Stimulated activated effector memory CD8-positive, alpha-beta T cell treated with anti-CD3 and anti-CD28 coated beads, Interleukin-12 subunit alpha, Interleukin-12 subunit beta, amount 100 ng/mL, for 72 hours (primary cell): ENCODE data around the gene ARHGEF26.

Source experiments
- ATAC-seq: fragments of 150-1000 bp; cut with Tn5 transposase; 2 replicates; pipeline ENCODE4 v1.10.0; 2021
- DNase-seq, 2 donors: peaks; one replicate each; pipeline ENCODE4 v3.0.0; 2021 to 2022; ENCODE audit warnings: low spot score in 2 of 2
- H3K27ac Mint-ChIP-seq: one replicate; pipeline ENCODE4 v1.8.0; 2022; ENCODE audit warnings: mild to moderate bottlenecking, mixed read lengths
- H3K36me3 Mint-ChIP-seq: one replicate; pipeline ENCODE4 v1.8.0; 2022; ENCODE audit warnings: mild to moderate bottlenecking, mixed read lengths
- H3K4me1 Mint-ChIP-seq: one replicate; pipeline ENCODE4 v1.8.0; 2022; ENCODE audit warnings: mixed read lengths
- H3K4me3 Mint-ChIP-seq: one replicate; pipeline ENCODE4 v1.8.0; 2022; ENCODE audit warnings: mild to moderate bottlenecking, mixed read lengths
- H3K9me3 Mint-ChIP-seq: one replicate; pipeline ENCODE4 v1.8.0; 2022; ENCODE audit warnings: mixed read lengths

The ARHGEF26 gene

DNA sequence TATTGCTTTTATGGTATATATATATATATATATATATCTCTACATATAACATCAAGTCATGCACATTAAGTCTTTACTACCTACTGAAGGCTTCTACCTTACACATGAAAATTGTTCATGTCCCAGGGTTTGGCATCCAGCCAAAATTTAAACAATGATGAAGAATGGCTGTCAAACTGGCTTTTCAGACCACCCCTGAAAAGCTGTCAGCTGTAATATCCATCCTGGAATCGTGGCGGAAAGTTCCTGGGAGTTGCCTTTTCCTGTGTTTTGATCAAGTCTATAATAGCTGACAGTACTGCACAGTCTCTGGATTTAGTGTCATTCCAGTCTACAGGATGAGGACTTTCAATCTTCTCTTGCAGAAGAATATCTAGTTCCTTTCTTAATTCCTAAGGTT lies 154.8 kb downstream of the ARHGEF26 start:
- DNase-seq (no peak), ATAC-seq (no peak)
- Mint-ChIP-seq H3K27ac (no peak overlapping the region), H3K4me1 (no peaks in the 10 kb centered on the region), H3K36me3 (peaks cover 96% of the 10 kb centered on the region), H3K9me3 (no peaks in the 10 kb centered on the region), H3K4me3 (no peak overlapping the region)

DNA sequence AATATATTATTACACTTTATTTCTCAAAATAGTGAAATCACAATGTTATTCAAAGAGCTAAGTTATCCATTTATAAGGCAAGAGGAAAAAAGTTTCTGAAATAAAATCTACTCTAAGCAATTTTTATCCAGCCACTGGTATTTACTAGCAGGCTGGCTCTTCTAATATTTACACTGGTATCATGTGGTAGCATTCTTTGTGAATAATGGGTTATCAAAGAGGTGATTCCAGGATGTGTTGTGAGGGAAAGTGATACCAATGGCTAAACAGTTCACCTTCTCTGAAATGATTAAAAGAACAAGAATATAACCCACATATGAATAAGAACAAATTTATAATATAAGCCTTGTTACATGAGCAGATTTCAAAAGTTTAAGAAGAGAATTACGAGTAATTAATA lies 159.0 kb downstream of the ARHGEF26 start:
- Mint-ChIP-seq H3K4me1 (peaks cover 6% of the 10 kb centered on the region), H3K27ac (peak overlapping the region; percentile 13), H3K9me3 (no peaks in the 10 kb centered on the region), H3K4me3 (no peak overlapping the region), H3K36me3 (peaks cover 100% of the 10 kb centered on the region)
- ATAC-seq = no peak
- DNase-seq = no peak

DNA sequence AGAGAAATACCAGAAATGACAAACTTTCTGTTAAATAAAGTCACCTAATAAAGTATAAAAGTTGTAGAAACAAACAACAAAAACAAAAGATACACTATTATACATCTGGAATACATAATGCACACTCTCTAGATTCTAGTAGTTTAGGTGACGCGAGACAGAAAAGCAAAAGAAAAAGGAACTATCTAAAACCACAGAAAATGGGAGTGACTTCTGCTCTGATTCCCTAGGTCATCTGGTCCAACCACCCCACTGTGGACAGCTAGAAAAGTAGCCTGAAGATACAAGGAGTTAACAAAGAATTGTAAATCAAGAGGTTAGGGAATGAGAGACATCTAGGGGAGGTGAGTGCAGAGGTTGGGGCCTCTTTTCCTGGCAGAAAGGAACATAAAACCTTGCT lies 164.0 kb downstream of the ARHGEF26 start:
- DNase-seq (no peak), ATAC-seq (no peak)
- Mint-ChIP-seq H3K4me1 (peaks cover 6% of the 10 kb centered on the region), H3K4me3 (no peak overlapping the region), H3K9me3 (no peaks in the 10 kb centered on the region), H3K36me3 (peaks cover 100% of the 10 kb centered on the region), H3K27ac (no peak overlapping the region)

DNA sequence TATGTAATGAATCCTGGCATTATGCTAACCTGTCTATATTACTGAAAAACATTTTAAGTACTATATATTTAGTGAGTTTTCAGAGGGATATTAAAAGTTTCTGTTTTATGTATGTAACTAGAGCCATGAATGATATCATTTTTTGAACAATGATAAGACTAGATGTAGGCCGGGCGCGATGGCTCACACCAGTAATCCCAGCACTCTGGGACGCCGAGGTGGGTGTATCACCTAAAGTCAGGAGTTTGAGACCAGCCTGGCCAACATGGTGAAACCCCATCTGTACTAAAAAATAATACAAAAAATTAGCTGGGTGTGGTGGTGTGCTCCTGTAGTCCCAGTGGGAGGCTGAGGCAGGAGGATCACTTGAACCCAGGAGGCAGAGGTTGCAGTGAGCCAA lies 169.0 kb downstream of the ARHGEF26 start:
- H3K27ac Mint-ChIP-seq = no peak overlapping the region
- no peaks in the 10 kb centered on the region for H3K4me1 Mint-ChIP-seq
- H3K9me3 Mint-ChIP-seq = no peaks in the 10 kb centered on the region
- no peak for ATAC-seq
- DNase-seq = no peak
- H3K4me3 Mint-ChIP-seq = no peak overlapping the region
- peaks cover 100% of the 10 kb centered on the region for H3K36me3 Mint-ChIP-seq

DNA sequence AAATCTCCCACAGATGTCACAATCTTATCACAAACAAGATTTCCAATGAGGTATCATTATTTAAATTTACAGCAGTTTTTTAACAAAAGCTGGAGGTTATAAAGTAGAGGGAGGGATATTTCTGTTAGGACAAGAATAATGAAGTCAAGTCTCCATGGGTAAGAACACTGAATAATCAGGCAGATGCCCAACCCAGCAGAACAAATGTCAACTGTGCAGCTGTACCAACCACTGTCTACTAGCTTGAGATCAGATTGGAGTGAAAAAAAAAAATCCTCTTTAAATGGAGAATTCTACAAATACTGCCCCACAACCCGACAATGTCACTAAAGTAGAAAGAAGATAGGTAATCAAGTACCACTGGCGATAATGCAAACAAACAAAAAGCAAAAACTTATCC lies 172.8 kb downstream of the ARHGEF26 start:
- no peaks in the 10 kb centered on the region for H3K4me1 Mint-ChIP-seq
- no peak overlapping the region for H3K4me3 Mint-ChIP-seq
- DNase-seq (no peak), ATAC-seq (no peak)
- peak overlapping the region; percentile 58 for H3K27ac Mint-ChIP-seq
- H3K9me3 Mint-ChIP-seq = no peaks in the 10 kb centered on the region
- H3K36me3 Mint-ChIP-seq = peaks cover 100% of the 10 kb centered on the region

DNA sequence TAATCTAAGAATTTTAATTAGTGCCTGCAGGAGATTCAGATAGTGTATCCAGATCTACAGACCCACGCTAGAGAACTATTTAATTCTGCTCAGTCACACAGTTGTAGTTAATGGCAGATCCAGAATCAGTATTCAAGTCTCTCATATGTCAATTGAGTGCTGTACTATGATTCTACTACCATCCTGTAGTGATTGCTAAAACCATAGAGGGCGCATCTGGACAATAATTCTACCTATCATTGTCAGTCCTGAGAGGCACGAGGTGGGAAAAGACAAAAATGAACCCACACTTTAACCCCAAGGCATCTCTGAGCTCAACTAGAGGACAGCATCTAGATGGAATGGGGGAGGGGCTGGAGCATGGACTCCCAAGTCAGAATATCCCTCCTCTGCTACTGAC lies 180.4 kb downstream of the ARHGEF26 start:
- peaks cover 100% of the 10 kb centered on the region for H3K36me3 Mint-ChIP-seq
- no peaks in the 10 kb centered on the region for H3K4me1 Mint-ChIP-seq
- H3K27ac Mint-ChIP-seq = no peak overlapping the region
- DNase-seq (no peak), ATAC-seq (no peak)
- H3K9me3 Mint-ChIP-seq = no peaks in the 10 kb centered on the region
- no peak overlapping the region for H3K4me3 Mint-ChIP-seq

DNA sequence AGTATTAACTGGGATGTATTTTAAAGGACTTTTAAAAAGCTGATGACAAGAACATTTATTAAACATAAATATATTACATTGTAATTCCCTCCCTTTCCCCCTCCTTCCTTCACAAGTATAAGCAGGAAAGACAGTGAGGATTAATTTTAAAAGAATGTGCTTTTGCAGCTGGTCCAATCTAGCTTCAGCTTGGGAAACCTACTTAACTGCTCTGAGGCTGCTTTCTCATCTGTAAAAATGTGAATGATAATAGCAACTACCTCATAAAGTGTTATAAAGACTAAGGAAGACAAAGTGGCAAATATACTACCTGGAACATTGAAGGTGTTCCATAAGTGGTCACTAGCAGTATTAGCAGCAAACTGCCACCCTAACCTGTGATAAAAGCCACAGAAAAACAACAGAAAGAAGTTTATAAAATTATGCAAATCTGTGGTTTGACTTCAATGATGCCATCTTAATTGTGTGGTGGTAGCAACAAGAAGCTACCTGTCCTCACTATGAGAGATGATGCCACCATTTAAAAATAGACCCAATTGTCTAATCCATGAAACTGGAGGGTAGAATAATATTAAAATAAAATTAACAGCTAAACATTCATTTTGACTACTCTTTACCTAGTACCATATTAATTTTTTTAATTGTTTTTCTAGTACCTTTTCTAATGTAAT lies 183.1 kb downstream of the ARHGEF26 start:
- no peak for DNase-seq
- H3K27ac Mint-ChIP-seq = no peak overlapping the region
- H3K36me3 Mint-ChIP-seq = peaks cover 100% of the 10 kb centered on the region
- no peaks in the 10 kb centered on the region for H3K9me3 Mint-ChIP-seq
- H3K4me1 Mint-ChIP-seq = peaks cover 14% of the 10 kb centered on the region
- ATAC-seq = no peak
- H3K4me3 Mint-ChIP-seq = no peak overlapping the region

DNA sequence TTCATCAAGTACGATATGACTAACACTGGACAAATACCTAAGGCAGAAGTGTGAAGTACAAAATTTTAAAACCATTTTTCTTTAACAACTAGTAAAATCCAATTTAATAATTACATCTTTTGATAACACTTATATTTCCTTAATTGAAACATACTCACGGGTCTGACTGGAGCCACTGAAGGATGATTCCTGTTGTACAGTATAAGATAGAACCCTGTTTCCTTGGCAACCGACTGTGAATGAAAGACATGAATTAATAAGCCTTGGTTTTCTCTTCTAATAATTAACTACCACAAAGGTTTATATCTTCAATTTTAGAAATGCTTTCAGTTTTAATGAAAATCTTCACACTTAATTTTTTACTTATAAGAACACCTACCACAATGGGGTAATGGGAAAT lies 183.7 kb downstream of the ARHGEF26 start:
- H3K27ac Mint-ChIP-seq = no peak overlapping the region
- peaks cover 14% of the 10 kb centered on the region for H3K4me1 Mint-ChIP-seq
- peaks cover 100% of the 10 kb centered on the region for H3K36me3 Mint-ChIP-seq
- DNase-seq (no peak), ATAC-seq (no peak)
- no peak overlapping the region for H3K4me3 Mint-ChIP-seq
- no peaks in the 10 kb centered on the region for H3K9me3 Mint-ChIP-seq

DNA sequence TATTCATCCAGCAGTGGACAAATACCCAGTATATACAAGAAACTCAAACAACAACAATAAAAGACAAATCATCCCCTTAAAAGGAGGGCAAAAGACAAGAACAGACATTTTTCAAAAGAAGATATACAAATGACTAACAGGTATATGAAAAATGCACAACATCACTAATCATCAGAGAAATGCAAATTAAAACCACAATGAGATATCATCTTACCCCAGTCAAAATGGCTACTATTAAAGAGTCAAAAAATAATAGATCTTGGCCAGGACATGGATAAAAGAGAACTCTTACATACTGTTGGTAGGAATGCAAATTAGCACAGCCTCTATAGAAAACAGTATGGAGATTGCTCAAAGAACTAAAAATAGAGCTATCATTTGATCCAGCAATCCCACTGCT lies 186.2 kb downstream of the ARHGEF26 start:
- no peaks in the 10 kb centered on the region for H3K9me3 Mint-ChIP-seq
- no peak overlapping the region for H3K4me3 Mint-ChIP-seq
- H3K4me1 Mint-ChIP-seq = peaks cover 14% of the 10 kb centered on the region
- H3K27ac Mint-ChIP-seq = peak overlapping the region; percentile 49
- DNase-seq (no peak), ATAC-seq (peak; percentile 51)
- H3K36me3 Mint-ChIP-seq = peaks cover 100% of the 10 kb centered on the region
